B cell (primary cell): ENCODE measurements around the gene BCKDHA. TPM values are rescaled to one million over a fixed set of nuclear protein-coding genes. Genes with fewer than 3 reads are reported as not detected.

ENCODE experiments used
- ATAC-seq: fragments of 200-7000 bp; cut with Tn5 transposase; one replicate; pipeline ENCODE4 v1.10.0; 2021; ENCODE audit warnings: low read depth, mild to moderate bottlenecking, moderate number of reproducible peaks, moderate library complexity
- CTCF ChIA-PET: fragments of 350-600 bp; sonication (Branson Sonifier 250); formaldehyde crosslinking; loops from one replicate; lab custom pipeline; 2021; ENCODE audit warnings: antibody characterized with exemption, inconsistent platforms; lab: Charles Lee
- POLR2A ChIA-PET: fragments of 350-600 bp; sonication (Branson Sonifier 250); formaldehyde crosslinking; loops from one replicate; lab custom pipeline; 2021; ENCODE audit warnings: antibody characterized with exemption; lab: Charles Lee
- DNase-seq: peaks from one replicate; pipeline ENCODE4 v3.0.0; 2013
- H2AFZ ChIP-seq: 2 replicates; pipeline ENCODE4 v1.6.1; 2012; ENCODE audit warnings: mild to moderate bottlenecking, low read depth, low read length; ENCODE audit not compliant: insufficient read depth, poor library complexity, severe bottlenecking
- H3K27ac ChIP-seq, 2 donors: 1 replicate in 1 of 2; 2 replicates in 1 of 2; pipeline ENCODE4 v1.5.1; 2012 to 2013; ENCODE audit warnings: low read length in 2 of 2, mild to moderate bottlenecking in 2 of 2, moderate library complexity in 1 of 2
- H3K27me3 ChIP-seq, 4 experiments: fragments of 200-600 bp in 1 of 4; sonication (generic) in 1 of 4; replicated peaks in 1 of 4; 1 replicate in 2 of 4; 2 replicates in 2 of 4; pipeline versions ENCODE4 v1.6.1 to v1.7.0; 2013 to 2016; ENCODE audit warnings: low read length in 3 of 4, mild to moderate bottlenecking in 2 of 4, mixed read lengths in 1 of 4, moderate library complexity in 1 of 4; ENCODE audit not compliant: insufficient read depth in 4 of 4, control insufficient read depth in 3 of 4; ENCODE audit errors: control extremely low read depth in 1 of 4
- H3K36me3 ChIP-seq, 2 experiments: replicated peaks in 1 of 2; 1 replicate in 1 of 2; 2 replicates in 1 of 2; pipeline versions ENCODE4 v1.6.1 to v1.7.1; 2013; ENCODE audit warnings: low read length in 1 of 2; ENCODE audit not compliant: insufficient read depth in 2 of 2, control insufficient read depth in 1 of 2; ENCODE audit errors: control extremely low read depth in 1 of 2, extremely low read depth in 1 of 2
- H3K4me1 ChIP-seq, 2 donors: fragments of 200-600 bp in 1 of 2; sonication (generic) in 1 of 2; 1 replicate in 1 of 2; 2 replicates in 1 of 2; pipeline versions ENCODE4 v1.5.1 to v1.6.1; 2013 to 2017; ENCODE audit warnings: low read length in 2 of 2; ENCODE audit not compliant: control insufficient read depth in 2 of 2, insufficient read depth in 2 of 2
- H3K4me2 ChIP-seq: replicated peaks from 2 replicates; pipeline ENCODE3; 2012; ENCODE audit warnings: mild to moderate bottlenecking, low read depth, low read length; ENCODE audit not compliant: poor library complexity, severe bottlenecking
- H3K4me3 ChIP-seq, 5 experiments: fragments of 200-600 bp in 1 of 5; sonication (generic) in 1 of 5; 1 replicate in 3 of 5; 2 replicates in 2 of 5; pipeline versions ENCODE4 v1.5.1 to v1.7.0; 2011 to 2016; ENCODE audit warnings: low read length in 4 of 5, mild to moderate bottlenecking in 4 of 5, low read depth in 2 of 5, control low read depth in 1 of 5, moderate library complexity in 1 of 5; ENCODE audit not compliant: insufficient read depth in 1 of 5; ENCODE audit errors: control extremely low read depth in 1 of 5, extremely low read depth in 1 of 5
- H3K79me2 ChIP-seq: fragments of 200-600 bp; sonication (generic); one replicate; pipeline ENCODE4 v1.6.0; 2016; ENCODE audit warnings: low read length; ENCODE audit not compliant: control insufficient read depth, insufficient read depth
- H3K9ac ChIP-seq: fragments of 200-600 bp; sonication (generic); 2 replicates; pipeline ENCODE4 v1.6.1; 2017; ENCODE audit warnings: mild to moderate bottlenecking, low read length, moderate library complexity
- H3K9me3 ChIP-seq, 3 donors: one replicate each; pipeline versions ENCODE4 v1.6.1 to v1.7.1; 2013; ENCODE audit warnings: low read length in 2 of 3; ENCODE audit not compliant: control insufficient read depth in 2 of 3, insufficient read depth in 1 of 3; ENCODE audit errors: control extremely low read depth in 1 of 3
- H4K20me1 ChIP-seq: 2 replicates; pipeline ENCODE4 v1.6.0; 2012; ENCODE audit warnings: mild to moderate bottlenecking, low read length; ENCODE audit not compliant: insufficient read depth, control insufficient read depth, poor library complexity, severe bottlenecking
- H3K27ac Mint-ChIP-seq: one replicate; pipeline ENCODE4 v1.8.0; 2021; ENCODE audit warnings: mixed read lengths
- H3K27me3 Mint-ChIP-seq: one replicate; pipeline ENCODE4 v1.8.0; 2021; ENCODE audit warnings: mixed read lengths
- H3K4me1 Mint-ChIP-seq: one replicate; pipeline ENCODE4 v1.8.0; 2021; ENCODE audit warnings: mixed read lengths
- H3K4me3 Mint-ChIP-seq: one replicate; pipeline ENCODE4 v1.8.0; 2021; ENCODE audit warnings: mixed read lengths
- H3K9me3 Mint-ChIP-seq: one replicate; pipeline ENCODE4 v1.8.0; 2022; ENCODE audit warnings: mixed read lengths; ENCODE audit not compliant: insufficient read depth
- CTCF ChIP-seq: fragments of 200-600 bp; IDR thresholded peaks from one replicate; pipeline ENCODE4 v1.8.0; 2022; ENCODE audit warnings: antibody characterized with exemption, mild to moderate bottlenecking
- EZH2 ChIP-seq: IDR thresholded peaks from 2 replicates; pipeline ENCODE4 v1.6.1; 2012; ENCODE audit warnings: borderline replicate concordance, low read depth, mild to moderate bottlenecking, moderate library complexity, low read length; ENCODE audit not compliant: insufficient read depth, poor library complexity, severe bottlenecking
- WGBS: methylation state at CpG from one replicate; pipeline ENCODE4 v1.1.5; 2013; ENCODE audit warnings: missing lambda C conversion rate; ENCODE audit not compliant: insufficient coverage; 5-methylcytosine and 5-hydroxymethylcytosine counted together
- intact Hi-C: fragments of 100-400 bp; cut with micrococcal nuclease; formaldehyde crosslinking; loops from one replicate; pipeline ENCODE4 v1.10.0; 2022
- polyA plus RNA-seq: library from polyadenylated mRNA; depleted of rRNA; stranded (reverse); fragments of >200 nt; gene quantifications from 2 replicates; pipeline ENCODE4 v1.2.3, GENCODE V29; 2012
- total RNA-seq, 2 donors: library from RNA; stranded (reverse); fragments of 120-200 nt in 1 of 2; gene quantifications; 1 replicate in 1 of 2; 2 replicates in 1 of 2; pipeline versions ENCODE4 v1.2.3 to v1.2.4, GENCODE V29; 2013 to 2022

Gene BCKDHA
- total and polyA plus RNA-seq, 2 donors (not counting 1 experiment from before 2014, with no cell fraction given) = 20.6 to 39.7 TPM

GRCh38 chr19:41399091-41399490 is 1.5 kb downstream of the BCKDHA start:
- peaks cover 27 to 28% of the 10 kb centered on the region in 2 donors for H3K4me1 ChIP-seq
- no peaks in the 10 kb centered on the region for H3K9me3 ChIP-seq
- POLR2A ChIA-PET = interaction anchor here (0.6 kb wide), 1 partner anchor 20 kb away, joined by 4 read pairs; no protein-coding TSS in a partner anchor
- no peaks in the 10 kb centered on the region for H3K9me3 Mint-ChIP-seq
- H3K4me2 ChIP-seq = peak overlapping the region; percentile 88
- no peaks in the 10 kb centered on the region for H3K27me3 Mint-ChIP-seq
- intact Hi-C loops = loop anchor here (5.0 kb wide), 1 partner anchor 682 kb away; the partner anchor contains the start of genes COQ8B and ITPKC
- no peaks in the 10 kb centered on the region for H3K27me3 ChIP-seq
- peaks cover 10% of the 10 kb centered on the region for H4K20me1 ChIP-seq
- peaks cover 0 to 13% of the 10 kb centered on the region in 2 experiments for H3K36me3 ChIP-seq
- CTCF ChIA-PET = interaction anchor here (0.6 kb wide), 1 partner anchor 197 kb away, joined by 3 read pairs; no protein-coding TSS in a partner anchor
- TF ChIP-seq EZH2 = no peak
- TF ChIP-seq CTCF = no peak
- H2AFZ ChIP-seq = no peak overlapping the region
- H3K9ac ChIP-seq = peak overlapping the region; percentile 86
- peaks cover 76% of the 10 kb centered on the region for H3K79me2 ChIP-seq
- no peak for DNase-seq
- H3K27ac ChIP-seq = no peak overlapping the region
- H3K4me1 Mint-ChIP-seq = peaks cover 45% of the 10 kb centered on the region
- peak overlapping the region; percentile 96 for H3K4me3 Mint-ChIP-seq
- peak overlapping the region; percentile 65 for H3K27ac Mint-ChIP-seq
- H3K4me3 ChIP-seq = no peak overlapping the region
- WGBS = 92% methylated on average over 2 of the region's 3 CpGs
- ATAC-seq = no peak

- H3K27ac ChIP-seq = no peak overlapping the region
- Mint-ChIP-seq H3K27me3 (no peaks in the 10 kb centered on the region), H3K9me3 (no peaks in the 10 kb centered on the region), H3K27ac (no peak overlapping the region), H3K4me3 (peak overlapping the region; percentile 45), H3K4me1 (peaks cover 45% of the 10 kb centered on the region)
- H3K4me2 ChIP-seq = no peak overlapping the region
- H3K4me3 ChIP-seq = no peak overlapping the region
- H4K20me1 ChIP-seq = peaks cover 10% of the 10 kb centered on the region
- H3K9ac ChIP-seq = no peak overlapping the region
- H3K36me3 ChIP-seq = peaks cover 0 to 13% of the 10 kb centered on the region in 2 experiments
- TF ChIP-seq EZH2 = no peak
- peaks cover 72% of the 10 kb centered on the region for H3K79me2 ChIP-seq
- 94% methylated on average over 2 of the region's 2 CpGs for WGBS
- ChIA-PET POLR2A (interaction anchor here (0.6 kb wide), 1 partner anchor 20 kb away, joined by 4 read pairs; no protein-coding TSS in a partner anchor), CTCF (no interaction called here)
- intact Hi-C loops = loop anchor here (5.0 kb wide), 1 partner anchor 682 kb away; the partner anchor contains the start of genes COQ8B and ITPKC
- no peak for ATAC-seq
- no peaks in the 10 kb centered on the region for H3K9me3 ChIP-seq
- H2AFZ ChIP-seq = no peak overlapping the region
- DNase-seq = no peak
- no peaks in the 10 kb centered on the region for H3K27me3 ChIP-seq
- H3K4me1 ChIP-seq = peaks cover 27 to 28% of the 10 kb centered on the region in 2 donors
Measured at GRCh38 chr19:41399525-41399924, 1.9 kb downstream of the BCKDHA start.
